Esophagus muscularis mucosa (tissue), 4 donors: ENCODE results near the gene PCMT1.

Experiments
- CTCF ChIP-seq, 3 experiments: fragments of 200-600 bp in 2 of 3; fragments of 450-650 bp in 1 of 3; sonication (generic) in 2 of 3; IDR thresholded peaks; one replicate each; pipeline ENCODE4 v1.5.1; 2017 to 2019; ENCODE audit warnings: antibody characterized with exemption in 3 of 3, mild to moderate bottlenecking in 2 of 3, moderate library complexity in 1 of 3
- EP300 ChIP-seq: sonication (generic); formaldehyde crosslinking; IDR thresholded peaks from one replicate; pipeline ENCODE4 v1.6.1; 2017; ENCODE audit warnings: antibody characterized with exemption
- POLR2A ChIP-seq: fragments of 450-650 bp; IDR thresholded peaks from one replicate; pipeline ENCODE4 v1.6.1; 2017; ENCODE audit warnings: antibody characterized with exemption, moderate library complexity, mild to moderate bottlenecking, low read depth
- POLR2AphosphoS5 ChIP-seq, 2 donors: sonication (generic); formaldehyde crosslinking; IDR thresholded peaks; one replicate each; pipeline ENCODE4 v1.6.1; 2017; ENCODE audit warnings: antibody characterized with exemption in 2 of 2

- TF ChIP-seq EP300 (no peak), CTCF (IDR thresholded peaks at IDR 0.05) (no peak), POLR2AphosphoS5 (IDR thresholded peaks at IDR 0.05) (no peak), POLR2A (no peak)
These were observed 21.6 kb downstream of the PCMT1 start for GRCh38 chr6:149771185-149771584.
